IMR-90 (cell line): ENCODE results near the gene CDC14A. TPM values are rescaled to one million over a fixed set of nuclear protein-coding genes. Genes with fewer than 3 reads are reported as not detected.

ENCODE experiments used
- ATAC-seq: fragments of 200-7000 bp; cut with Tn5 transposase; 2 replicates; pipeline ENCODE4 v1.9.1; 2020; ENCODE audit warnings: low read depth, mild to moderate bottlenecking, moderate library complexity
- BruUV-seq: library from RNA; stranded (reverse); fragments of 400-500 nt; replicated peaks from 2 replicates; lab custom pipeline; 2021; lab: Mats Ljungman, UMichigan
- CTCF ChIA-PET: fragments of 300-600 bp; formaldehyde crosslinking; extraction: SDS; loops from one replicate; lab custom pipeline; 2021; ENCODE audit warnings: antibody characterized with exemption; lab: Yijun Ruan, JAX
- POLR2A ChIA-PET: fragments of 300-600 bp; sonication (Branson Sonifier 250); formaldehyde crosslinking; loops from one replicate; lab custom pipeline; 2022; ENCODE audit warnings: antibody characterized with exemption; ENCODE audit not compliant: unreplicated experiment; lab: Charles Lee
- DNase-seq: peaks from one replicate; pipeline ENCODE4 v3.0.0; 2013
- H2AFZ ChIP-seq: replicated peaks from 2 replicates; pipeline ENCODE3; 2013; ENCODE audit warnings: low read length, mild to moderate bottlenecking; ENCODE audit not compliant: poor library complexity
- H2AK5ac ChIP-seq: 2 replicates; pipeline ENCODE4 v1.6.1; 2013; ENCODE audit warnings: low read depth, low read length, inconsistent platforms
- H2AK9ac ChIP-seq: replicated peaks from 2 replicates; pipeline ENCODE3; 2013; ENCODE audit warnings: mild to moderate bottlenecking, low read depth, low read length, moderate library complexity; ENCODE audit not compliant: poor library complexity
- H2BK120ac ChIP-seq: 2 replicates; pipeline ENCODE4 v1.6.1; 2013; ENCODE audit warnings: low read depth, low read length, inconsistent platforms
- H2BK15ac ChIP-seq: 3 replicates; pipeline ENCODE4 v1.6.1; 2013; ENCODE audit warnings: low read depth, low read length, inconsistent platforms
- H2BK20ac ChIP-seq: 2 replicates; pipeline ENCODE4 v1.6.1; 2013; ENCODE audit warnings: low read depth, mild to moderate bottlenecking, inconsistent platforms, low read length, moderate library complexity
- H2BK5ac ChIP-seq: 2 replicates; pipeline ENCODE4 v1.6.1; 2013; ENCODE audit warnings: mild to moderate bottlenecking, low read depth, low read length, inconsistent platforms; ENCODE audit not compliant: poor library complexity, severe bottlenecking
- H3K14ac ChIP-seq: replicated peaks from 2 replicates; pipeline ENCODE4 v1.6.1; 2013; ENCODE audit warnings: low read depth, low read length, inconsistent platforms
- H3K18ac ChIP-seq: 2 replicates; pipeline ENCODE4 v1.6.1; 2013; ENCODE audit warnings: low read depth, low read length, control low read depth
- H3K23ac ChIP-seq: 2 replicates; pipeline ENCODE4 v1.6.1; 2013; ENCODE audit warnings: low read depth, low read length, inconsistent platforms
- H3K27ac ChIP-seq: 2 replicates; pipeline ENCODE4 v1.5.1; 2013; ENCODE audit warnings: mild to moderate bottlenecking, control low read depth, low read length; ENCODE audit not compliant: insufficient read depth
- H3K27me3 ChIP-seq: 2 replicates; pipeline ENCODE4 v1.6.1; 2013; ENCODE audit warnings: low read length; ENCODE audit not compliant: control insufficient read depth, insufficient read depth
- H3K36me3 ChIP-seq: 2 replicates; pipeline ENCODE4 v1.6.1; 2013; ENCODE audit warnings: low read length, mixed read lengths; ENCODE audit not compliant: control insufficient read depth, insufficient read depth
- H3K4ac ChIP-seq: 2 replicates; pipeline ENCODE4 v1.6.1; 2013; ENCODE audit warnings: low read depth, low read length, inconsistent platforms
- H3K4me1 ChIP-seq: 2 replicates; pipeline ENCODE4 v1.6.1; 2013; ENCODE audit warnings: low read length, mixed read lengths; ENCODE audit not compliant: control insufficient read depth, insufficient read depth
- H3K4me2 ChIP-seq: 2 replicates; pipeline ENCODE4 v1.6.1; 2013; ENCODE audit warnings: low read depth, mild to moderate bottlenecking, control low read depth, low read length, moderate library complexity
- H3K4me3 ChIP-seq: 2 replicates; pipeline ENCODE4 v1.5.1; 2013; ENCODE audit warnings: low read depth, mild to moderate bottlenecking, control low read depth, low read length, moderate library complexity; ENCODE audit not compliant: insufficient read depth
- H3K56ac ChIP-seq: 2 replicates; pipeline ENCODE4 v1.6.1; 2013; ENCODE audit warnings: low read length, inconsistent platforms; ENCODE audit not compliant: insufficient read depth; ENCODE audit errors: extremely low read depth
- H3K79me1 ChIP-seq, 2 experiments: 2 replicates each; pipeline ENCODE4 v1.6.1; 2013; ENCODE audit warnings: low read length in 2 of 2, inconsistent platforms in 1 of 2, low read depth in 1 of 2
- H3K9ac ChIP-seq: 2 replicates; pipeline ENCODE4 v1.6.1; 2013; ENCODE audit warnings: low read depth, low read length, control low read depth
- H3K9me1 ChIP-seq: 2 replicates; pipeline ENCODE4 v1.6.1; 2013; ENCODE audit warnings: low read length, inconsistent platforms; ENCODE audit not compliant: insufficient read depth
- H3K9me3 ChIP-seq: 2 replicates; pipeline ENCODE4 v1.6.1; 2013; ENCODE audit warnings: low read length; ENCODE audit not compliant: control insufficient read depth, insufficient read depth
- H4K20me1 ChIP-seq: 2 replicates; pipeline ENCODE4 v1.6.1; 2013; ENCODE audit warnings: low read length, inconsistent platforms; ENCODE audit not compliant: insufficient read depth
- H4K5ac ChIP-seq: 2 replicates; pipeline ENCODE4 v1.6.1; 2013; ENCODE audit warnings: mild to moderate bottlenecking, low read depth, low read length, control low read depth
- H4K8ac ChIP-seq, 2 experiments: 2 replicates each; pipeline ENCODE4 v1.6.1; 2013; ENCODE audit warnings: low read depth in 2 of 2, low read length in 2 of 2, control low read depth in 1 of 2, inconsistent platforms in 1 of 2
- H4K91ac ChIP-seq: 2 replicates; pipeline ENCODE4 v1.6.1; 2013; ENCODE audit warnings: low read depth, low read length, inconsistent platforms; ENCODE audit not compliant: insufficient read depth
- BHLHE40 ChIP-seq: fragments of 150-350 bp; IDR thresholded peaks from 2 replicates; pipeline ENCODE4 v1.6.1; 2016; ENCODE audit warnings: mild to moderate bottlenecking, low read depth, low read length
- CHD1 ChIP-seq: IDR thresholded peaks from 2 replicates; pipeline ENCODE4 v1.6.1; 2012; ENCODE audit warnings: low read depth, low read length, improper control_type of control experiment
- FOS ChIP-seq: fragments of 150-350 bp; IDR thresholded peaks from 2 replicates; pipeline ENCODE4 v1.6.1; 2016; ENCODE audit warnings: low read depth, low read length
- MAFK ChIP-seq: IDR thresholded peaks from 2 replicates; pipeline ENCODE4 v1.6.1; 2012; ENCODE audit warnings: low read depth, low read length, improper control_type of control experiment
- MAZ ChIP-seq: IDR thresholded peaks from 2 replicates; pipeline ENCODE4 v1.6.1; 2012; ENCODE audit warnings: low read depth, mild to moderate bottlenecking, low read length, improper control_type of control experiment, moderate library complexity, borderline replicate concordance
- MXI1 ChIP-seq: IDR thresholded peaks from 2 replicates; pipeline ENCODE4 v1.6.1; 2012; ENCODE audit warnings: low read depth, mild to moderate bottlenecking, low read length, moderate library complexity, borderline replicate concordance
- NFE2L2 ChIP-seq: fragments of 150-350 bp; IDR thresholded peaks from 2 replicates; pipeline ENCODE4 v1.6.1; 2016; ENCODE audit warnings: low read depth, mild to moderate bottlenecking, low read length
- RAD21 ChIP-seq: IDR thresholded peaks from 2 replicates; pipeline ENCODE4 v1.6.1; 2012; ENCODE audit warnings: low read length, improper control_type of control experiment
- RCOR1 ChIP-seq: IDR thresholded peaks from 2 replicates; pipeline ENCODE4 v1.6.1; 2012; ENCODE audit warnings: mild to moderate bottlenecking, low read length, improper control_type of control experiment; ENCODE audit not compliant: insufficient replicate concordance
- SMC3 ChIP-seq: fragments of 150-350 bp; IDR thresholded peaks from 2 replicates; pipeline ENCODE4 v1.6.1; 2016; ENCODE audit warnings: low read depth, mild to moderate bottlenecking, antibody characterized with exemption, low read length, moderate library complexity
- WGBS, 2 experiments: methylation state at CpG; one replicate each; pipeline versions ENCODE4 v1.1.5 to v1.1.7; 2013; ENCODE audit warnings: missing lambda C conversion rate in 2 of 2; ENCODE audit not compliant: insufficient read length in 1 of 2; ENCODE audit errors: extremely low coverage in 2 of 2; 5-methylcytosine and 5-hydroxymethylcytosine counted together
- dilution Hi-C: fragments of 300-500 bp; cut with HindIII; formaldehyde crosslinking; loops from one replicate; pipeline ENCODE4 v1.14.3; 2018; ENCODE audit warnings: low sequenced_read_pairs; ENCODE audit not compliant: unreplicated experiment
- in situ Hi-C: fragments of 300-500 bp; cut with MboI; formaldehyde crosslinking; loops from 3 replicates; pipeline ENCODE4 v1.14.3; 2019; ENCODE audit warnings: low sequenced_read_pairs, inconsistent platforms, mixed read lengths
- intact Hi-C: fragments of 100-400 bp; cut with micrococcal nuclease; formaldehyde crosslinking; loops from 2 replicates; pipeline ENCODE4 v1.10.0; 2022
- polyA plus RNA-seq, 3 experiments: library from polyadenylated mRNA; depleted of rRNA; stranded (reverse); fragments of >200 nt; gene quantifications; 2 replicates each; pipeline ENCODE4 v1.2.3, GENCODE V29; 2012; ENCODE audit warnings: low replicate concordance in 1 of 3
- total RNA-seq: library from RNA; depleted of rRNA; stranded (reverse); fragments of >200 nt; gene quantifications from 2 replicates; pipeline ENCODE4 v1.2.3, GENCODE V29; 2012
- TF ChIP-seq, protein P1 (sequence below): fragments of 150-350 bp; IDR thresholded peaks from 2 replicates; pipeline ENCODE4 v1.6.1; 2017; ENCODE audit warnings: mild to moderate bottlenecking, antibody characterized with exemption, low read length, low read depth
- TF ChIP-seq, protein P2 (sequence below): conservative IDR thresholded peaks from 2 replicates; pipeline ENCODE4 v1.5.1; 2012; ENCODE audit warnings: mild to moderate bottlenecking, low read depth, low read length, improper control_type of control experiment
- TF ChIP-seq, protein P3 (sequence below): fragments of 150-350 bp; IDR thresholded peaks from 2 replicates; pipeline ENCODE4 v1.6.1; 2016; ENCODE audit warnings: low read depth, mild to moderate bottlenecking, low read length, moderate library complexity, borderline replicate concordance

The CDC14A gene
- total and polyA plus RNA-seq, 2 of the 4 experiments (the other 2 are of a cell fraction) = 1.7 to 3.0 TPM

GRCh38 chr1:100448366-100448765 is 96.1 kb downstream of the CDC14A start:
- no CpG with 5 or more reads among the region's 1 CpG for WGBS, 2 experiments
- H2BK15ac ChIP-seq = no peak overlapping the region
- ATAC-seq (no peak), DNase-seq (no peak)
- H3K27me3 ChIP-seq = no peaks in the 10 kb centered on the region
- no peak overlapping the region for H2AK5ac ChIP-seq
- H4K91ac ChIP-seq = no peak overlapping the region
- TF ChIP-seq, protein P1, sequence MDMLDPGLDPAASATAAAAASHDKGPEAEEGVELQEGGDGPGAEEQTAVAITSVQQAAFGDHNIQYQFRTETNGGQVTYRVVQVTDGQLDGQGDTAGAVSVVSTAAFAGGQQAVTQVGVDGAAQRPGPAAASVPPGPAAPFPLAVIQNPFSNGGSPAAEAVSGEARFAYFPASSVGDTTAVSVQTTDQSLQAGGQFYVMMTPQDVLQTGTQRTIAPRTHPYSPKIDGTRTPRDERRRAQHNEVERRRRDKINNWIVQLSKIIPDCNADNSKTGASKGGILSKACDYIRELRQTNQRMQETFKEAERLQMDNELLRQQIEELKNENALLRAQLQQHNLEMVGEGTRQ = no peak
- TF ChIP-seq MXI1 (no peak), CHD1 (no peak), NFE2L2 (no peak), FOS (no peak), MAZ (no peak), RAD21 (no peak), BHLHE40 (no peak), RCOR1 (no peak), SMC3 (no peak), MAFK (no peak)
- TF ChIP-seq, protein P2, sequence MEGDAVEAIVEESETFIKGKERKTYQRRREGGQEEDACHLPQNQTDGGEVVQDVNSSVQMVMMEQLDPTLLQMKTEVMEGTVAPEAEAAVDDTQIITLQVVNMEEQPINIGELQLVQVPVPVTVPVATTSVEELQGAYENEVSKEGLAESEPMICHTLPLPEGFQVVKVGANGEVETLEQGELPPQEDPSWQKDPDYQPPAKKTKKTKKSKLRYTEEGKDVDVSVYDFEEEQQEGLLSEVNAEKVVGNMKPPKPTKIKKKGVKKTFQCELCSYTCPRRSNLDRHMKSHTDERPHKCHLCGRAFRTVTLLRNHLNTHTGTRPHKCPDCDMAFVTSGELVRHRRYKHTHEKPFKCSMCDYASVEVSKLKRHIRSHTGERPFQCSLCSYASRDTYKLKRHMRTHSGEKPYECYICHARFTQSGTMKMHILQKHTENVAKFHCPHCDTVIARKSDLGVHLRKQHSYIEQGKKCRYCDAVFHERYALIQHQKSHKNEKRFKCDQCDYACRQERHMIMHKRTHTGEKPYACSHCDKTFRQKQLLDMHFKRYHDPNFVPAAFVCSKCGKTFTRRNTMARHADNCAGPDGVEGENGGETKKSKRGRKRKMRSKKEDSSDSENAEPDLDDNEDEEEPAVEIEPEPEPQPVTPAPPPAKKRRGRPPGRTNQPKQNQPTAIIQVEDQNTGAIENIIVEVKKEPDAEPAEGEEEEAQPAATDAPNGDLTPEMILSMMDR = no peak
- TF ChIP-seq, protein P3, sequence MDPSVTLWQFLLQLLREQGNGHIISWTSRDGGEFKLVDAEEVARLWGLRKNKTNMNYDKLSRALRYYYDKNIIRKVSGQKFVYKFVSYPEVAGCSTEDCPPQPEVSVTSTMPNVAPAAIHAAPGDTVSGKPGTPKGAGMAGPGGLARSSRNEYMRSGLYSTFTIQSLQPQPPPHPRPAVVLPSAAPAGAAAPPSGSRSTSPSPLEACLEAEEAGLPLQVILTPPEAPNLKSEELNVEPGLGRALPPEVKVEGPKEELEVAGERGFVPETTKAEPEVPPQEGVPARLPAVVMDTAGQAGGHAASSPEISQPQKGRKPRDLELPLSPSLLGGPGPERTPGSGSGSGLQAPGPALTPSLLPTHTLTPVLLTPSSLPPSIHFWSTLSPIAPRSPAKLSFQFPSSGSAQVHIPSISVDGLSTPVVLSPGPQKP = no peak
- no peak overlapping the region for H3K56ac ChIP-seq
- no peak overlapping the region for H2BK20ac ChIP-seq
- no peak overlapping the region for H3K4ac ChIP-seq
- H2BK120ac ChIP-seq = no peak overlapping the region
- H2AK9ac ChIP-seq = no peak overlapping the region
- H3K79me1 ChIP-seq = no peaks in the 10 kb centered on the region
- no peak overlapping the region for H3K27ac ChIP-seq
- no peak overlapping the region for H3K4me3 ChIP-seq
- CTCF ChIA-PET = no interaction called here
- BruUV-seq = no TSS peak
- no peak overlapping the region for H3K23ac ChIP-seq
- H4K20me1 ChIP-seq = no peaks in the 10 kb centered on the region
- H3K4me1 ChIP-seq = peaks cover 4% of the 10 kb centered on the region; the same call in 1 of the 2 replicates
- no peaks in the 10 kb centered on the region for H3K9me3 ChIP-seq
- H4K8ac ChIP-seq = no peak overlapping the region
- H3K4me2 ChIP-seq = no peak overlapping the region
- H3K18ac ChIP-seq = no peak overlapping the region
- no peak overlapping the region for H3K14ac ChIP-seq
- H2AFZ ChIP-seq = no peak overlapping the region
- dilution Hi-C loops = no loop called here
- H4K5ac ChIP-seq = no peak overlapping the region
- no peak overlapping the region for H3K9ac ChIP-seq
- in situ Hi-C loops = no loop called here
- intact Hi-C loops = no loop called here
- H3K9me1 ChIP-seq = 0 out of 2 replicates have a peak, but pooled peaks cover 2% of the 10 kb centered on the region
- no peak overlapping the region for H2BK5ac ChIP-seq
- no peaks in the 10 kb centered on the region for H3K36me3 ChIP-seq
- POLR2A ChIA-PET = interaction anchor here (0.6 kb wide), 1 partner anchor 212 kb away, joined by 3 read pairs; no protein-coding TSS in a partner anchor
